SJSA1 (cell line): ENCODE data around the gene TGFBR3. TPM values are rescaled to one million over a fixed set of nuclear protein-coding genes. Genes with fewer than 3 reads are reported as not detected.

Experiments
- DNase-seq, 2 experiments: peaks; one replicate each; pipeline ENCODE4 v3.0.0-alpha.2; 2015 to 2020; ENCODE audit warnings: low spot score in 2 of 2, low read depth in 1 of 2
- H3K27ac ChIP-seq: fragments of 250-450 bp; sonication (Bioruptor Pico); 2 replicates; pipeline ENCODE4 v1.5.1; 2020; ENCODE audit warnings: mild to moderate bottlenecking, moderate library complexity
- H3K27me3 ChIP-seq: fragments of 250-450 bp; sonication (Bioruptor Pico); replicated peaks from 2 replicates; pipeline ENCODE4 v1.5.1; 2020; ENCODE audit warnings: mild to moderate bottlenecking, moderate library complexity
- H3K36me3 ChIP-seq: fragments of 250-450 bp; sonication (Bioruptor Pico); 2 replicates; pipeline ENCODE4 v1.5.1; 2020; ENCODE audit warnings: mild to moderate bottlenecking
- H3K4me1 ChIP-seq: fragments of 250-450 bp; sonication (Bioruptor Pico); replicated peaks from 2 replicates; pipeline ENCODE4 v1.6.1; 2021; ENCODE audit warnings: mild to moderate bottlenecking
- H3K4me3 ChIP-seq: fragments of 250-450 bp; sonication (Bioruptor Pico); 2 replicates; pipeline ENCODE4 v1.5.1; 2020; ENCODE audit warnings: mild to moderate bottlenecking
- H3K9me3 ChIP-seq: fragments of 250-450 bp; sonication (Bioruptor Pico); replicated peaks from 2 replicates; pipeline ENCODE4 v1.5.1; 2020; ENCODE audit warnings: mild to moderate bottlenecking
- total RNA-seq: library from RNA; depleted of rRNA; stranded (reverse); fragments of >200 nt; shearing (Covaris generic); gene quantifications from 2 replicates; pipeline ENCODE4 v1.2.3, GENCODE V29; 2014

The TGFBR3 gene
- total RNA-seq, 1 experiment from 2014 or later, result 8.8 TPM

DNA sequence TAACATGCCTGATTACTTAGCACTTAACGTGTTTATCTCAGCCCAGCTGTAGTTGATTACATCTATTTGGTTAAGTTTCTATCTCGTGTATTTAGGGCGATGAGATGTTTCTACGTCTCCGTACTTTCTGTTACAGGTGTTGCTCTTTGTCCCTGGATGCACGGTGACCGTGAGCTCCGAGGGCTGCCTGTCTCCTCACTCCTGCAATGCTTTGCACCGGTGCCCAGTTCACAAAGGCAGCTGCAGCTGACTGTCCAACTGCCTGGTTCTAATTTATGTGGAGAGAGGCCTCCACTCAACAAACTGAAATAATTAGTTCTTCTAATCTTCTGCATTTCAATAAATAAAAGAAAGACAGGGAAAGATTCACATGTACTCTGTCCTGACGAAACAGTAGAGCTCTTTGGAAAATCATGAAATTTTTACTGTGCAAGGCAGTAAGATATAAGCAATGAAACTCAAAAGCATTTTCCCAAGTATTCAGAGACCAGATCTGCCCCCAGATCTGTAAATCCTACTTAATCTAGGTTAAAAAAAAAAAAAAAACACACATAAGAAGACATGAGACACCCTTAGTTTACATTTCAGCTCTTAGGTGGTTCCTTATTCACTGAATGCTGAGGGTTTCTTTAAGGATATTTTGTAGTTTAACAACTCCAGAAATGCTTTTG is 108.2 kb downstream of the TGFBR3 start:
- Histone ChIP-seq H3K4me3 (no peak overlapping the region), H3K9me3 (no peaks in the 10 kb centered on the region), H3K36me3 (no peaks in the 10 kb centered on the region; the same call in 1 of the 2 replicates), H3K4me1 (peaks cover 23% of the 10 kb centered on the region), H3K27ac (no peak overlapping the region), H3K27me3 (no peaks in the 10 kb centered on the region)
- DNase-seq, result no peak

DNA sequence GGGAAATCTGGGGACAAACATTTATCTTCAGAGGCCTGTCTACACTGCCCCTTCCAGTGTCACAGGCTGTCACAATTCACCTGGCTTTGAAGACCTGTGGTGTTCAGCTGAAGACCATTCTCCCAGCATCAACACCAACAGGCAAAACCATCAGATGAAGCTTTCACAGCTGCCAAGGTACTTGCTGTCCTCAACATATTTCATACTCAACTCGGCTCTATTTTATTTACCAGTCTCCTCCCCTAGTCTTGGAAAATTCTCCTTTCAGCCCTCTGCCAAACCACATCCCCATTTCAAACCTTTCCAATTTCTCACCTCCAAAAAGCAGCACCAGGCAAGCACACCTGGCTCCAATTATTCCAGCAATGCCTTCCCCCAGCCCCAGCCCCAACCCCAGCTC is 108.8 kb downstream of the TGFBR3 start:
- peaks cover 17% of the 10 kb centered on the region for H3K4me1 ChIP-seq
- no peaks in the 10 kb centered on the region for H3K9me3 ChIP-seq
- no peak for DNase-seq

DNA sequence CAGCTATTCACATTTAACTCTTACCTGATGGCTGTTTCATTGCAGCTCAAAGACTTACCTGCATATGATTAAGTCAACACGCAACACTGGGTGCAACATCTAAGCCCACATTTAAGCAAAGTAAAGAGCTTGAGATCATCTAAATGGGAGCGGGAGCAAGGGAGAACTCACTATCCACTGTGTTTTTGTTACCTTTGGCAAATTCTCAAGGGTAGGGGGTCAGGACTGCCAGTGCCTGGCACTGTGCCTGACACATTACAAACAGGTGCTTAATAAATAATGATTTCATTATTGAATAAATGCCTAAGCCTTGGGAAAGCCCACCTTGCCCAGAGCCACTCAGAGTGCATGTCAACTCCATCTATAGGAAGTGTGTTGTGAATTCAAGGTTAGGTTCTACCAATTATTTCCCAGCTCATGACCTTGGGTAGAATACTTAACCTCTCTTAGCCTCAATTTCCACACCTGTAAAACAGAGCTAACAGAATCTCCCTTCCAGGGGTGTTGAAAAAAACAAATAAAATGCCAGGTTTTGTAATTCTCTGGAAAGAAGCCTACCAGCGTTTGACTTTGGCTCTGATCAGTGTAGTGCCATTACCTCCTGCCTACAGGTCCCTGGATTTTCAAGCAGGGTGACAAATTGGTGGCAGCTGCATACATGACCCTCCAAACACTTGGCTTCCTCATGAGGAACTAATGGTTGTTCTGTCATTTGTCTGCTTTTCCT is 109.7 kb downstream of the TGFBR3 start:
- H3K4me3 ChIP-seq, result no peak overlapping the region
- no peak overlapping the region for H3K27ac ChIP-seq
- DNase-seq, result no peak
- no peaks in the 10 kb centered on the region for H3K9me3 ChIP-seq
- H3K4me1 ChIP-seq, result peaks cover 7% of the 10 kb centered on the region
- H3K27me3 ChIP-seq, result no peaks in the 10 kb centered on the region
- H3K36me3 ChIP-seq, result no peaks in the 10 kb centered on the region

More for the DNA sequence above, 108.8 kb downstream of the TGFBR3 start:
- H3K27me3 ChIP-seq, result no peaks in the 10 kb centered on the region
- no peaks in the 10 kb centered on the region for H3K36me3 ChIP-seq
- H3K4me3 ChIP-seq, result no peak overlapping the region
- H3K27ac ChIP-seq, result no peak overlapping the region

DNA sequence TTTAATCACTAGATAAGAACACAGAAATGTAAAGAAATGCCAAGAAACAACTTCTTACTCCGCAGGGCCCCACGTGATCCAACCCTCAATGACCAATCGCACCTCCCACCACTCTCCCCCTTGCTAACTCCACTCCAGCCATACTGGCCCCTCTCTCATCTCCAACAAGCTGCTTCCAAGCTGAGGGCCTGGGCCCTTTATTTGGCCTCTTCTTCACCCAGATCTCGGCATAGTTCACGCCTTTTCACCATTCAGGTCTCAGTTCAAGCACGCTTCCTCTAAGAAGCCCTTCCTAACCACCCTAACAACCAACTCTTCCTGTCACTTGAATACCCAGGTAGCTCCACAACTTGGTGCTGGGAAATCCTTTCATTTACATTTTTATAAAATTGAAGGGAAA is 110.7 kb downstream of the TGFBR3 start:
- H3K4me1 ChIP-seq, result no peaks in the 10 kb centered on the region
- H3K27ac ChIP-seq, result no peak overlapping the region
- H3K9me3 ChIP-seq, result no peaks in the 10 kb centered on the region
- H3K27me3 ChIP-seq, result no peaks in the 10 kb centered on the region
- no peak overlapping the region for H3K4me3 ChIP-seq
- no peaks in the 10 kb centered on the region for H3K36me3 ChIP-seq
- DNase-seq, result no peak

DNA sequence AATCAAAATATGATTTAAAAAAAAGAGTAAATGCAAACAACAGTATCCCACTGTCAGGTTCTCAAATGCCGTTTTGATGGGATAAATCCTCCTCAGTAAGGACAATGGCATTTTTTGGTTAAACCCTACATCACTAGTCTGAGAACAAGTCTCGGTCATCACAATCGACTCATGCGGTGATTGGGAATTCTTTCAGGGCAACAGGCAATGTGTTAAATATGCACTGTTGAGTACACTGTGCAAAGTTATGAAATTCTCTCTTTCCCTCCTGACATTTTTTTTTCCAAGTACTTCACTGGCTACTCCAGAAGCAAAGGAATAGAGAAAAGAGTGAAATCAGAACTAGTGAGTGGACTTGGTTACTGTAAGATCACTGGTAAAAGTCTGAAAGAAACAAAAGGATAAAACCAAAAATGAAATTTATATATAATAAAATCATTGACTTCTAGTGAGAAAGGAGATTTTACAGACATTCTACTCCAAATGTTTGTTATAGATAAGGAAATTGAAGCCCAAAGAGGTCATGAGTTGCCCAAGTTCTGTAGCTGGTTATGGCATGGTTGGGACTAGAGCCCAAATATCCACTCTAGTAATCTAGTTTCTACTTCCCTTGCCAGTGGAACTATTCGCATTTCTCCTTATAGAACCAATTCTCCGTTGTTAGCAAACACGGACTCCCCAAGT is 111.3 kb downstream of the TGFBR3 start:
- no peak for DNase-seq
- Histone ChIP-seq H3K9me3 (no peaks in the 10 kb centered on the region), H3K36me3 (no peaks in the 10 kb centered on the region), H3K27me3 (no peaks in the 10 kb centered on the region), H3K27ac (no peak overlapping the region), H3K4me1 (no peaks in the 10 kb centered on the region), H3K4me3 (no peak overlapping the region)

DNA sequence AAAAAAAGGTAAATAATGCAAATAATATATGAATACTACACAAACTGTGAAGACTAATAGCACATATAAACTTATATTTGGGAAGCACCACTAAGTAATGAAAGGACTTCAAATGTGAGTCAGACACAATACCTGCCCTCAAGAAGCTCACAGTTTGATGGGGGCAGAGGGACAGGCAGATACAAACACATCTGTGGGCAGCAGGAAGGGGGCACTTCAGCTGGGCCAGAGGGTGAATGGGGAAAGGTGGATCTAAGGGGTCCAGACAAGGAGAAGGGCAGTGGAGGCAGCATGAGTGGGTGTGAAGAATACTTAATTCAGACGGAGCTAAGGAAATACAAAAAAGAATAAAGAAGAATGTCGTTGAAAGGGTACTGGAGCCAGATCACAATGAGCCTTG is 114.2 kb downstream of the TGFBR3 start:
- H3K36me3 ChIP-seq, result no peaks in the 10 kb centered on the region
- DNase-seq, result no peak
- no peak overlapping the region for H3K27ac ChIP-seq
- H3K4me1 ChIP-seq, result no peaks in the 10 kb centered on the region
- H3K27me3 ChIP-seq, result no peaks in the 10 kb centered on the region
- no peak overlapping the region for H3K4me3 ChIP-seq
- no peaks in the 10 kb centered on the region for H3K9me3 ChIP-seq

DNA sequence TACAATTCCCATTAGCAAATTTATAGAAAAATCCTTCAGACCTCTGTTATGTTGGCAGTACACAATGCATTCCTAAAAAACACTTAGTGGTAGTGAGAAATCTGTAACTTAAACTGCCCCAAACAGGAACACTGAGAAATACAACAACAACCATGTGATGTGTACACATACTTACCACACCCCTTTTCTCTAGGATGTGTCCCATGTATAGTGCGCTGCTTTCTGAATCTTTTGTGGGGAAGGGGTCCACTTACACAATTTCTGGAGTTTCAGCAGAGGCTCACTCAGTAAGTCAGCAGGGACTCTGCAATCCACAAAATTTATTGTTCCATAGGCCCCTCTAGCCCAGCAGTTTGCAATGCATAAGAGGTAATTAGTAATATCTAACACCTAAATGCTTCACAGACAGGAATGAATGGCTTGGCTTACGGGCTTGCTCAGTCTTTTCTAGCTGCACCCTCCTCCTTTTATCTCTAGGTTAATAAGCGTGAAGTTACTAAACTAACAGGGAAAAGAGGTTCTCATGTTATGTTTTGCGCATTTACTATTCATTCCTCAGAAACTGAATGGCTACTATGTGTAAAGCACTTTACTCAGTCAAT is 115.2 kb downstream of the TGFBR3 start:
- Histone ChIP-seq H3K36me3 (no peaks in the 10 kb centered on the region), H3K9me3 (no peaks in the 10 kb centered on the region), H3K27ac (no peak overlapping the region), H3K27me3 (no peaks in the 10 kb centered on the region), H3K4me1 (no peaks in the 10 kb centered on the region), H3K4me3 (no peak overlapping the region)
- no peak for DNase-seq

DNA sequence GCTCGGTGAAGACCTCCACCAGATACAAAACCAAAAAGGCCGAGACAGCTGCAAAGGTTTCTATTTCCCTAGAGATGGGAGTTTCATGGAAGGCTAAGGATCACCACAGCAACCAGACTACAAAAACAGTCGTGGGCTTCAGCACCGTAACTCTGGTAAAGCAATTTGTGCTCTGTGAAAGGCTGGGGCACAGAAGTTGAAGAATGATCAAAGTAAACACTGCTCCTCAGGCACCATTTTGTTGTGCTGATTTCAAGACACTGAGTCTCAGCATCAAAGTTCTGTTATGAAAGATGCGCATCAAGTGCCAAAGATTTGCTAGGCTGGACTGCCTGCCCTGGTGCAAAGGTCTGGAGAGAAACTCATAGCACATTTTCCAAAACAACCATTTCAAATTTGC is 116.2 kb downstream of the TGFBR3 start:
- H3K4me3 ChIP-seq, result no peak overlapping the region
- H3K36me3 ChIP-seq, result no peaks in the 10 kb centered on the region
- H3K4me1 ChIP-seq, result no peaks in the 10 kb centered on the region
- no peak overlapping the region for H3K27ac ChIP-seq
- H3K9me3 ChIP-seq, result no peaks in the 10 kb centered on the region
- H3K27me3 ChIP-seq, result no peaks in the 10 kb centered on the region
- DNase-seq, result no peak

DNA sequence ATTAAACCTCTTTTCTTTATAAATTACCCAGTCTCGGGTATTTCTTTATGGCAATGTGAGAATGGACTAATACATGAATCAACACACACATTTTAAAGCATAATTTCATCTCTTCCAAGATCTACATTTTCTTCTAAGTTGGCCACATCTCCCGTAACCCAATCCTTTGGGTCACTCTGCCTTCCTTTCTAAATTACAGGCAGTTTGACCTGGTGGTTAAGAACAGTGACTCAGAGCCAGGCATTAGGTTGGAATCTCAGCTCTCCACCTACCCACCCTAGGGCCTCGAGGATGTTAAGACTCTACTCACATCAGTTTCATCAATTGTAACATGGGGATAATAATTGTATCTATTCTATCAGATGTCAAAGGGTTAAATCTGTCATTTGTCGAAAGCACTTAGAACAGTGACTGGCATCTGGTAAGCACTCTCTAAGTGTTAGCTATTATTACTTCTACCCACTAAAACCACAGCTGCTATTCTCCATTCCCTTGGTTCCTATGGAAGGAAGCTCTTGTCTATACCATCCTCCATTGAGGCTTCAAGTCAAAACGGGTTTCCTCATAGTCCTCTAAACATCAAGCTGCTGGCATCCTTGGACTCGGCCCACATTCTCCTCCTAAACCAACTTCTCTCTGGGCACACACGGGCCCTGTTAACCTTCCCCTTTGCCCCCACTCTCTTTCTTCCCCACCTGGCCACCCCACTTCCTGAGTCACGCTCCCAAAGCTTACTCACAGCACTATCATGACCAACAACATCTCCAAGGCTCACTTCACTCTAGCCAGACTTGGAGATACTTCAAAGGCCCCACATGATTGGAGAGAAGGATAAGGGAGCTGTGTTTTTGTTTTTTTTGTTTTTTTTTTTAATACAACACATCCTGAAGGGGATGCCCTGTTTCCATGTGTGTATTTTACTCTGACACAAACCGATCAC is 116.9 kb downstream of the TGFBR3 start:
- no peak overlapping the region for H3K4me3 ChIP-seq
- no peaks in the 10 kb centered on the region for H3K9me3 ChIP-seq
- H3K27ac ChIP-seq, result no peak overlapping the region
- H3K36me3 ChIP-seq, result no peaks in the 10 kb centered on the region
- DNase-seq, result no peak
- no peaks in the 10 kb centered on the region for H3K4me1 ChIP-seq
- H3K27me3 ChIP-seq, result no peaks in the 10 kb centered on the region

DNA sequence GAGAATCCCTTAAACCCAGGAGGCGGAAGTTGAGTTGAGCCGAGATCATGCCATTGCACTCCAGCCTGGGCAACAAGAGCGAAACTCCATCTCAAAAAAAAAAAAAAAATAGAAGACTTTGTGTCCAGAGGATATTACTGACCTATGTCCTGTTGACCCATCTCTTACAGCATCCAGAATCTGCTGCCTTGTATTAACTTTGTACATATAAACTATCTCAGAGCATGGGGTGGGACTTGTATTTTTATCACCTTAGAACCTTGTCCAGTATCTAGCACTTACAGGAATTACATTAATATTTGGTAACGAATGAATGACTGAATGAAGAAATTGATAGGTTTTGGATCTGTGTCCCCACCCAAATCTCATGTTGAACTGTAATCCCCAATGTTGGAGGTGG is 117.8 kb downstream of the TGFBR3 start:
- Histone ChIP-seq H3K4me1 (no peaks in the 10 kb centered on the region), H3K4me3 (no peak overlapping the region), H3K36me3 (no peaks in the 10 kb centered on the region), H3K27ac (no peak overlapping the region), H3K9me3 (no peaks in the 10 kb centered on the region), H3K27me3 (no peaks in the 10 kb centered on the region)
- DNase-seq, result no peak

DNA sequence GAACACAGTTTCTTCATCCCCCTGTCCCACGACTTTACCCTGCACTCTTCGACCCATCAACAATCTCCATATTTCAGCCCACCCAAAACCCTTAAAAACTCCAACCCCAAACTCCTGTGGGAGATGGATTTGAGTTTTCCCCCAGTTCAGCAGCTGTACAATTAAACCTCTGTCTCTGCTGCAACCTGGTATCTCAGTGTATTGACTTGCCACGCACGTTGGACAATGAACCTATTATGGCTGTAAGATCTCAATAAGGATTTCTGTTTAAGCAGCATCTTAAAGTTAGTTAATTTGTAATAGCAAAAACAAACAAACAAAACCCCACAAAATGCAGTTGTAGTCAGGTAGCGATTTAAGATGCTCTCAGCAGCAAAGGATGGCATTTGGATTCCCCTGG is 119.1 kb downstream of the TGFBR3 start:
- Histone ChIP-seq H3K27ac (no peak overlapping the region), H3K4me1 (no peaks in the 10 kb centered on the region), H3K4me3 (no peak overlapping the region), H3K36me3 (no peaks in the 10 kb centered on the region), H3K9me3 (no peaks in the 10 kb centered on the region), H3K27me3 (no peaks in the 10 kb centered on the region)
- DNase-seq, result no peak

DNA sequence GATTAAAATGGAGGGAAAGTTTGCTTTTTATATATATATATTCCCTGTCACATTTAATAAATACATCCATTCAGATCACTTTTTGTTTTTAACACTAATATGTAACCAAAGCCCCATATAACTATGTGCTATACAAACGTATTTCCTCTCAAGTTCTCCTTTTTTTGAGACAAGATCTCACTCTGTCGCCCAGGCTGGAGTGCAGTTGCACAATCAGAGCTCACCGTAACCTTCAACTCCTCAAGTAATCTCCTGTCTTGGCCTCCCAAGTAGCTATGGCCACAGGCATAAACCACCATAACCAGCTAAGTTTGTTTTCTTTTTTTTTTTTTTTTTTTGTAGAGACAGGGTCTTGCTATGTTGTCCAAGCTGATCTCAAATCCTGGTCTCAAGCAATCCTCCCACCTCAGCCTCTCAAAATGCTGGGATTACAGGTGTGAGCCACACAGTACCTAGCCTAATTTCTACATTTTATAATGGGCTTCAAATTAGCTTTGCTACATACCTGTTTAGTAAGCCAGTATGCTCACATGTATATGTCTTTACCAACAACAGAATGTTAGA is 120.0 kb downstream of the TGFBR3 start:
- Histone ChIP-seq H3K27ac (no peak overlapping the region), H3K9me3 (no peaks in the 10 kb centered on the region)

DNA sequence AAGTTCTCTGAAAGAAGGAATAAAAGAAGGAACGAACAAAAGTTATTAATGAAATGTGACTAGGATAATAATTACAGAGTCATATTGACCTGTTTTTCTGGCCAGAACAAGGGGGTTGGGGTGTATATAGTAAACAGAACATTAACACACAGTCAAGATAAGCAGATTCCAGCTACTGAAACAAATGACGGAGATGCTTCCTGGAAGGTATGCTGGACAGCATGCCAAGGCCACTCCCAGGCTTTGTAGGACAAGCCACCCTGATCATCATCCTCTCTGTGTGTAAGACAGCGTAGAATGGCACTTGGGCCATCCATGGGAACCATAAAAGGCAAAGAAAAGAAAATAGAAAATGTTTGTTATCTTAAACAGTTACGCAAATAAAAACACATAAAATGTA is 120.7 kb downstream of the TGFBR3 start:
- Histone ChIP-seq H3K27ac (no peak overlapping the region), H3K36me3 (no peaks in the 10 kb centered on the region), H3K4me3 (no peak overlapping the region), H3K4me1 (no peaks in the 10 kb centered on the region), H3K27me3 (no peaks in the 10 kb centered on the region), H3K9me3 (no peaks in the 10 kb centered on the region)
- DNase-seq, result no peak

More for the DNA sequence above, 120.0 kb downstream of the TGFBR3 start:
- H3K27me3 ChIP-seq, result no peaks in the 10 kb centered on the region
- no peak for DNase-seq
- H3K36me3 ChIP-seq, result no peaks in the 10 kb centered on the region
- H3K4me1 ChIP-seq, result no peaks in the 10 kb centered on the region
- H3K4me3 ChIP-seq, result no peak overlapping the region
